Prostate gland (tissue), 2 donors: Measurements from ENCODE around the gene TCF12.

Experiments used
- POLR2A ChIP-seq: fragments of 450-650 bp; IDR thresholded peaks from one replicate; pipeline ENCODE4 v1.6.1; 2016; ENCODE audit warnings: antibody characterized with exemption, mild to moderate bottlenecking
- POLR2AphosphoS5 ChIP-seq: sonication (generic); formaldehyde crosslinking; IDR thresholded peaks from one replicate; pipeline ENCODE4 v1.6.1; 2017; ENCODE audit warnings: antibody characterized with exemption
- TF ChIP-seq, protein P1 (sequence below), 4 experiments: fragments of 200-600 bp in 2 of 4; fragments of 450-650 bp in 2 of 4; sonication (generic) in 2 of 4; IDR thresholded peaks; 1 replicate in 3 of 4; 2 replicates in 1 of 4; pipeline ENCODE4 v1.5.1; 2016 to 2019; ENCODE audit warnings: antibody characterized with exemption in 4 of 4, mild to moderate bottlenecking in 2 of 4, moderate library complexity in 2 of 4

DNA sequence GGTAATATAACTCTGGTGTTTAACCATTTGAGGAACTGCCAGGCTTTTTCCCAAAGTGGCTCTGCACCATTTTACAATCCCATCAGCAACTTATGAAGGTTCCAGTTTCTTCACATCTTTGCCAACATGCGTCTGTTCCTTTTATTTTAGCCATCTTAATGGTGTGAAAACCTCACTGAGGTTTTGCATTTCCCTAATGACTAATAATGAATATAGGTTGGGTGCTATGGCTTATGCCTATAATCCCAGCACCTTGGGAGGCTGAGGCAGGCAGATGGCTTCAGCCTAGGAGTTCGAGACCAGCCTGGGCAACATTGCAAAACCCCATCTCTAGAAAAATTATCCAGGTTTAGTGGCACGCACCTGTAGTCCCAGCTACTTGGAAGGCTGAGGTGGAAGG lies 210.6 kb downstream of the TCF12 start:
- TF ChIP-seq POLR2A, result no peak
- TF ChIP-seq, protein P1, sequence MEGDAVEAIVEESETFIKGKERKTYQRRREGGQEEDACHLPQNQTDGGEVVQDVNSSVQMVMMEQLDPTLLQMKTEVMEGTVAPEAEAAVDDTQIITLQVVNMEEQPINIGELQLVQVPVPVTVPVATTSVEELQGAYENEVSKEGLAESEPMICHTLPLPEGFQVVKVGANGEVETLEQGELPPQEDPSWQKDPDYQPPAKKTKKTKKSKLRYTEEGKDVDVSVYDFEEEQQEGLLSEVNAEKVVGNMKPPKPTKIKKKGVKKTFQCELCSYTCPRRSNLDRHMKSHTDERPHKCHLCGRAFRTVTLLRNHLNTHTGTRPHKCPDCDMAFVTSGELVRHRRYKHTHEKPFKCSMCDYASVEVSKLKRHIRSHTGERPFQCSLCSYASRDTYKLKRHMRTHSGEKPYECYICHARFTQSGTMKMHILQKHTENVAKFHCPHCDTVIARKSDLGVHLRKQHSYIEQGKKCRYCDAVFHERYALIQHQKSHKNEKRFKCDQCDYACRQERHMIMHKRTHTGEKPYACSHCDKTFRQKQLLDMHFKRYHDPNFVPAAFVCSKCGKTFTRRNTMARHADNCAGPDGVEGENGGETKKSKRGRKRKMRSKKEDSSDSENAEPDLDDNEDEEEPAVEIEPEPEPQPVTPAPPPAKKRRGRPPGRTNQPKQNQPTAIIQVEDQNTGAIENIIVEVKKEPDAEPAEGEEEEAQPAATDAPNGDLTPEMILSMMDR (IDR thresholded peaks at IDR 0.05), result no peak
- TF ChIP-seq POLR2AphosphoS5, result no peak
